Cardiac muscle cell (in vitro differentiated cells and primary cell): Measurements from ENCODE around the gene FAAH. TPM values are rescaled to one million over a fixed set of nuclear protein-coding genes. Genes with fewer than 3 reads are reported as not detected.
A peak's percentile ranks its signal among the peaks of the same experiment; 100 is the strongest.

Source experiments
- DNase-seq, 2 donors: peaks; one replicate each; pipeline versions ENCODE4 v3.0.0 to v3.0.0-alpha.2; 2010 to 2017; ENCODE audit warnings: low read depth in 1 of 2, low spot score in 1 of 2
- H3K27ac ChIP-seq: fragments of 200-600 bp; sonication (generic); 2 replicates; pipeline ENCODE4 v1.5.1; 2016
- H3K27me3 ChIP-seq: fragments of 200-600 bp; sonication (generic); 2 replicates; pipeline ENCODE4 v1.6.0; 2016; ENCODE audit warnings: control low read depth
- H3K36me3 ChIP-seq: fragments of 200-600 bp; sonication (generic); 2 replicates; pipeline ENCODE4 v1.5.1; 2016; ENCODE audit warnings: control low read depth
- H3K4me1 ChIP-seq: fragments of 200-600 bp; sonication (generic); 2 replicates; pipeline ENCODE4 v1.8.1; 2017; ENCODE audit warnings: low read depth, mild to moderate bottlenecking, mixed run types
- H3K4me3 ChIP-seq: fragments of 200-600 bp; sonication (generic); 2 replicates; pipeline ENCODE4 v1.5.1; 2016; ENCODE audit warnings: mild to moderate bottlenecking
- H3K9me3 ChIP-seq: fragments of 200-600 bp; sonication (generic); 2 replicates; pipeline ENCODE4 v1.5.1; 2017; ENCODE audit warnings: low read depth, mild to moderate bottlenecking, control low read depth
- CTCF ChIP-seq: IDR thresholded peaks from 2 replicates; pipeline ENCODE4 v1.5.1; 2012; ENCODE audit warnings: low read depth, mild to moderate bottlenecking, low read length
- polyA plus RNA-seq: library from polyadenylated mRNA; unstranded; fragments of >200 nt; fragmentation: Nextera tagmentation; extraction: Ambion mirVana; gene quantifications from 2 replicates; pipeline ENCODE4 v1.2.1, GENCODE V29; 2016
- total RNA-seq: library from RNA; depleted of rRNA; stranded (reverse); fragments of >200 nt; gene quantifications from 2 replicates; pipeline ENCODE4 v1.2.3, GENCODE V29; 2016

FAAH gene
- total and polyA plus RNA-seq, 2 experiments from 2014 or later, result 20.2 to 21.0 TPM

- peaks cover 3% of the 10 kb centered on the region for H3K4me1 ChIP-seq
- H3K9me3 ChIP-seq, result no peaks in the 10 kb centered on the region
- H3K4me3 ChIP-seq, result no peak overlapping the region
- peaks cover 9% of the 10 kb centered on the region for H3K27me3 ChIP-seq
- H3K27ac ChIP-seq, result no peak overlapping the region
- DNase-seq, result no peak
- TF ChIP-seq CTCF, result no peak
- no peaks in the 10 kb centered on the region for H3K36me3 ChIP-seq
These were observed 607 bp upstream of the FAAH start for GRCh38 chr1:46393510-46393909.

GRCh38 chr1:46394872-46395465 lies 852 bp downstream of the FAAH start:
- Histone ChIP-seq H3K9me3 (no peaks in the 10 kb centered on the region), H3K4me1 (peaks cover 14% of the 10 kb centered on the region), H3K4me3 (peak overlapping the region; percentile 26), H3K27ac (no peak overlapping the region), H3K27me3 (peaks cover 9% of the 10 kb centered on the region), H3K36me3 (no peaks in the 10 kb centered on the region)
- no peak for TF ChIP-seq CTCF
- DNase-seq, result no peak

- peak in 1 of 2 donors; percentile 50 for DNase-seq
- H3K4me1 ChIP-seq, result peaks cover 17% of the 10 kb centered on the region
- no peak overlapping the region for H3K27ac ChIP-seq
These were observed 2.6 kb downstream of the FAAH start for GRCh38 chr1:46396441-46397398.

GRCh38 chr1:46399307-46399706 lies 5.2 kb downstream of the FAAH start:
- Histone ChIP-seq H3K4me3 (no peak overlapping the region), H3K4me1 (peaks cover 17% of the 10 kb centered on the region), H3K36me3 (no peaks in the 10 kb centered on the region), H3K9me3 (no peaks in the 10 kb centered on the region), H3K27me3 (peaks cover 9% of the 10 kb centered on the region), H3K27ac (no peak overlapping the region)
- DNase-seq, result peak in 1 of 2 donors; percentile 45
- no peak for TF ChIP-seq CTCF

More at GRCh38 chr1:46396441-46397398, 2.6 kb downstream of the FAAH start:
- H3K9me3 ChIP-seq, result no peaks in the 10 kb centered on the region
- H3K36me3 ChIP-seq, result no peaks in the 10 kb centered on the region
- peaks cover 9% of the 10 kb centered on the region for H3K27me3 ChIP-seq
- no peak overlapping the region for H3K4me3 ChIP-seq
- TF ChIP-seq CTCF, result no peak

GRCh38 chr1:46400421-46400820 lies 6.3 kb downstream of the FAAH start:
- Histone ChIP-seq H3K27me3 (peaks cover under 1% of the 10 kb centered on the region), H3K9me3 (no peaks in the 10 kb centered on the region), H3K4me3 (no peak overlapping the region), H3K27ac (no peak overlapping the region), H3K4me1 (peaks cover 14% of the 10 kb centered on the region), H3K36me3 (no peaks in the 10 kb centered on the region)
- DNase-seq, result no peak
- no peak for TF ChIP-seq CTCF
